GM21360 (cell line): ENCODE results near the gene QSOX1.

ENCODE experiments used
- ATAC-seq: cut with Tn5 transposase; IDR thresholded peaks from one replicate; pipeline ENCODE4 v1.9.1; 2021; ENCODE audit warnings: mild to moderate bottlenecking, moderate library complexity; ENCODE audit not compliant: unreplicated experiment

Gene QSOX1

GRCh38 chr1:180150982-180151381 is 3.7 kb upstream of the QSOX1 start:
- no peak for ATAC-seq

- ATAC-seq, result no peak
Measured at GRCh38 chr1:180151508-180151907, 3.2 kb upstream of the QSOX1 start.

GRCh38 chr1:180152588-180152987 is 2.1 kb upstream of the QSOX1 start:
- ATAC-seq, result no peak

- ATAC-seq, result no peak
Measured at GRCh38 chr1:180153032-180153431, 1.6 kb upstream of the QSOX1 start.

GRCh38 chr1:180154003-180154324 is 705 bp upstream of the QSOX1 start:
- no peak for ATAC-seq

- no peak for ATAC-seq
Measured at GRCh38 chr1:180155182-180155682, 563 bp downstream of the QSOX1 start.

GRCh38 chr1:180156201-180156600 is 1.5 kb downstream of the QSOX1 start:
- no peak for ATAC-seq

GRCh38 chr1:180156631-180157091 is 2.0 kb downstream of the QSOX1 start:
- no peak for ATAC-seq

- no peak for ATAC-seq
Measured at GRCh38 chr1:180157108-180157507, 2.4 kb downstream of the QSOX1 start.

GRCh38 chr1:180157576-180158057 is 2.9 kb downstream of the QSOX1 start:
- ATAC-seq, result no peak

GRCh38 chr1:180158149-180159147 is 3.8 kb downstream of the QSOX1 start:
- no peak for ATAC-seq

- no peak for ATAC-seq
Measured at GRCh38 chr1:180160357-180160756, 5.7 kb downstream of the QSOX1 start.

GRCh38 chr1:180163041-180163440 is 8.4 kb downstream of the QSOX1 start:
- ATAC-seq, result no peak

GRCh38 chr1:180165096-180165495 is 10.4 kb downstream of the QSOX1 start:
- no peak for ATAC-seq

- no peak for ATAC-seq
Measured at GRCh38 chr1:180165509-180166435, 11.1 kb downstream of the QSOX1 start.

- ATAC-seq, result no peak
Measured at GRCh38 chr1:180166436-180166800, 11.7 kb downstream of the QSOX1 start.

- no peak for ATAC-seq
Measured at GRCh38 chr1:180167021-180167701, 12.5 kb downstream of the QSOX1 start.

GRCh38 chr1:180167721-180168467 is 13.2 kb downstream of the QSOX1 start:
- no peak for ATAC-seq

GRCh38 chr1:180168786-180169639 is 14.3 kb downstream of the QSOX1 start:
- no peak for ATAC-seq
